ENCODE data around the gene BCAM.
A peak's percentile ranks its signal among the peaks of the same experiment; 100 is the strongest.
"Not testable (repeated sequence)": the region's sequence is repeated elsewhere in the genome, so short reads cannot be mapped to it uniquely, and the experiment has no call there.

The BCAM gene

DNA sequence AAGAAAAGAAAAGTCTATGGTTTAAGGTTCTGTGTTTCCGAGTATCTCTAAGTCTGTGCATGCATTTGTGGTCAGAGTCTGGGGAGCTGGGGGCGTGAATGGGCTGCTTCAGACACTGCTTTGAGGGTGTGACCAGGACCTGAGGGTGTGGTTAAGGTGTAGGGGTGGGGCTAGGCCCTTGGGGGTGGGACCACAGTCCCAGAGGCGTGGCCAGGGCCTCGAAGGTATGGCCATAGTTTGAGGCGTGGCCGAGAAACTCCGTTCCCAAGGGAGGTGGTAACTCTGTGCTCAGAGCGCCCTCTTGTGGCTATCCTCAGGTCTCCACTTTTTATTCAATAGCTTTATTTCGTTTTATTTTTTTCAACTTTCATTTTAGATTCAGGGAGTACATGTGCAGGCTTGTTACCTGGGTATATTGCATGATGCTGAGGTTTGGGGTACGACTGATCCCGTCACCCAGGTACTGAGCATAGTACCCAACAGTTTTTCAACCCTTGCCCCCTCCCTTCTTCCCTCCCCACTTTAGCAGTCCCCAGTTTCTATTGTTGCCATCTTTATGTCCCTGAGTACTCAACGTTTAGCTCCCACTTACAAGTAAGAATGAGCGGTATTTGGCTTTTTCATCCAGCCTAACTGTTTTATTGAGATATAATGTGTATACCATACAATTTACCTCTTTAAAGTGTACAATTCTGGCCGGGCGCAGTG lies 38.2 kb upstream of the BCAM start (continued):
- TF ChIP-seq ZNF239 (tag by site-specific recombination; IDR thresholded peaks at IDR 0.05) (no peak), GLI2 (tag by site-specific recombination; IDR thresholded peaks at IDR 0.05; ENCODE audit: borderline replicate concordance, low read depth) (no peak), ZNF664 (tag by site-specific recombination; IDR thresholded peaks at IDR 0.05) (peak; percentile 87), SP2 (tag by site-specific recombination; IDR thresholded peaks at IDR 0.05) (peak; percentile 37), ZNF792 (tag by site-specific recombination; IDR thresholded peaks at IDR 0.05) (no peak), GLIS1 (tag by site-specific recombination; IDR thresholded peaks at IDR 0.05) (no peak), ZNF610 (tag by site-specific recombination; IDR thresholded peaks at IDR 0.05; ENCODE audit: borderline replicate concordance) (no peak), KLF1 (tag by site-specific recombination; IDR thresholded peaks at IDR 0.05) (peak; percentile 91)
- TF ChIP-seq, protein P1, sequence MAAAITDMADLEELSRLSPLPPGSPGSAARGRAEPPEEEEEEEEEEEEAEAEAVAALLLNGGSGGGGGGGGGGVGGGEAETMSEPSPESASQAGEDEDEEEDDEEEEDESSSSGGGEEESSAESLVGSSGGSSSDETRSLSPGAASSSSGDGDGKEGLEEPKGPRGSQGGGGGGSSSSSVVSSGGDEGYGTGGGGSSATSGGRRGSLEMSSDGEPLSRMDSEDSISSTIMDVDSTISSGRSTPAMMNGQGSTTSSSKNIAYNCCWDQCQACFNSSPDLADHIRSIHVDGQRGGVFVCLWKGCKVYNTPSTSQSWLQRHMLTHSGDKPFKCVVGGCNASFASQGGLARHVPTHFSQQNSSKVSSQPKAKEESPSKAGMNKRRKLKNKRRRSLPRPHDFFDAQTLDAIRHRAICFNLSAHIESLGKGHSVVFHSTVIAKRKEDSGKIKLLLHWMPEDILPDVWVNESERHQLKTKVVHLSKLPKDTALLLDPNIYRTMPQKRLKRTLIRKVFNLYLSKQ (tag by site-specific recombination; IDR thresholded peaks at IDR 0.05; ENCODE audit: borderline replicate concordance), result no peak

DNA sequence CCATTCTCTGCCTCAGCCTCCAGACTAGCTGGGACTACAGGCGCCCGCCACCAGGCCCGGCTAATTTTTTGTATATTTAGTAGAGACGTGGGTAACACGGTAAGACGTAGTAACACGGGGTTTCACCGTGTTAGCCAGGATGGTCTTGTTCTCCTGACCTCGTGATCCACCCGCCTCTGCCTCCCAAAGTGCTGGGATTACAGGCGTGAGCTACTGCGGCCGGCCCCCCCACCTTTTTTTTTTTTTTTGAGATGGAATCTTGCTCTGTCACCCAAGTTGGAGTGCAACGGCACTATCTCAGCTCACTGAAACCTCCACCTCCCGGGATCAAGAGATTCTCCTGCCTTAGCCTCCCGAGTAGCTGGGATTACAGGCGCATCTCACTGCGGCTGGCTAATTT lies 36.8 kb upstream of the BCAM start:
- not testable (repeated sequence) for H3K4me1 ChIP-seq (ENCODE audit: control insufficient read depth, insufficient read depth, low read length); H3K4me3 ChIP-seq (ENCODE audit: low read depth, low read length); H3K27ac ChIP-seq (ENCODE audit: extremely low read depth, low read depth, low read length); H3K36me3 ChIP-seq (ENCODE audit: control insufficient read depth in 2 of 2, insufficient read depth in 1 of 2, low read length in 2 of 2); H3K9me3 ChIP-seq (ENCODE audit: control insufficient read depth, insufficient read depth, low read depth, low read length)
- ChIA-PET POLR2A (interaction anchor here (0.6 to 3.2 kb wide), 2 partner anchors 30 to 48 kb away, joined by 4 to 34 read pairs; no protein-coding TSS in a partner anchor), CTCF (interaction anchor here (0.6 to 11.4 kb wide), 24 partner anchors 8 to 204 kb away, joined by 3 to 453 read pairs (median 6); partner anchors contain the start of gene NECTIN2)

DNA sequence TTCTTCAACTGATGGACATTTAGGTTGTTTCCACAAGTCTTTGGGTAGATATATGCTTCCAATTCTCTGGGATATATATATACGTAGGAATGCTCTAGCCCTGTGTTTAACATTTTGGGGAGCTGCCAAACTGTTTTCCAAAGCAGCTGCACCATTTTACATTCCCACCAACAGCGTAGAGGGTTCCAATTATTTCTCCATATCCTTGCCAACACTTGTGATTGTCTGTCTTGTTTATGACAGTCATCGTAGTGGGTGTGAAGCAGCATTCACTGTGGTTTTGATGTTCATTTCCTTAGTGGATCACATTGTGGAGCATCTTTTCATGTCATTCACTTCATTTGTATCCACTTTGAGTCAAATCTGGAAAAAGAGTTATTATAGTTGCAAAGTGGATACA lies 35.9 kb upstream of the BCAM start:
- H3K9me3 ChIP-seq (ENCODE audit: control insufficient read depth, insufficient read depth, low read depth, low read length), result no peaks in the 10 kb centered on the region; the same call in 1 of the 2 replicates
- no peak overlapping the region for H3K27ac ChIP-seq (ENCODE audit: extremely low read depth, low read depth, low read length)
- TF ChIP-seq GLIS1 (tag by site-specific recombination; IDR thresholded peaks at IDR 0.05) (no peak), ZNF571 (tag by site-specific recombination; IDR thresholded peaks at IDR 0.05) (no peak), KLF8 (tag by site-specific recombination; IDR thresholded peaks at IDR 0.05) (no peak), ZNF175 (tag by site-specific recombination; IDR thresholded peaks at IDR 0.05) (no peak), ZNF660 (tag by site-specific recombination; IDR thresholded peaks at IDR 0.05) (peak; percentile 86)
- TF ChIP-seq, protein P1 (tag by site-specific recombination; IDR thresholded peaks at IDR 0.05; ENCODE audit: borderline replicate concordance), result no peak
- no peaks in the 10 kb centered on the region for H3K36me3 ChIP-seq (ENCODE audit: control insufficient read depth in 2 of 2, insufficient read depth in 1 of 2, low read length in 2 of 2)
- ChIA-PET POLR2A (interaction anchor here (0.5 kb wide), 1 partner anchor 11 kb away, joined by 4 read pairs; no protein-coding TSS in a partner anchor), CTCF (interaction anchor here (0.6 to 11.4 kb wide), 14 partner anchors 11 to 202 kb away, joined by 3 to 453 read pairs (median 6); no protein-coding TSS in a partner anchor)
- 0 out of 2 replicates have a peak, but pooled peaks cover 4% of the 10 kb centered on the region for H3K4me1 ChIP-seq (ENCODE audit: control insufficient read depth, insufficient read depth, low read length)
- no peak overlapping the region for H3K4me3 ChIP-seq (ENCODE audit: low read depth, low read length)

DNA sequence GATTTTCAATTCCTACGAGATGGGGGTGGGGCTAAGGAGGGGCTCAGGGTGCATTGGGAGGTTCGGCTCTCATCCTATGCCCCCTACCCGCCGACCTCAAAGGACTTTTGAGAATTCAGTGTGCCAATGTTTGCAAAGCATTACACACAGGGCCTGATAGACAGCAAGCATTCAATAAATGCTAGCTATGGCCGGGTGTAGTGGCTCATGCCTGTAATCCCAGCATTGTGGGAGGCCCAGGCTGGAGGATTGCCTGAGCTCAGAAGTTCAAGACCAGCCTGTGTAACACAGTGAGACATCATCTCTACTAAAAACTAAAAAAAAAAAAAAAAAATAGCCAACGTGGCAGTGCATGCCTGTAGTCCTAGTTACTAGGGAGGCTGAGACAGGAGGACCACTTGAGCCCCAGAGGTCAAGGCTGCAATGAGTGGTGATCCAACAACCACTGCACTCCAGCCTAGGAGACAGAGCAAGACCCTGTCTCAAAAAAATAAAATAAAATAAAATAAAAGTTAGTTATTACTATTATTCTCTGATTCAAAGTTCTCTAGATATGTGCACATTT lies 33.1 kb upstream of the BCAM start:
- no peaks in the 10 kb centered on the region for H3K9me3 ChIP-seq (ENCODE audit: control insufficient read depth, insufficient read depth, low read depth, low read length)
- ChIA-PET CTCF (interaction anchor here (0.6 to 3.0 kb wide), 4 partner anchors 8 to 1646 kb away, joined by 3 to 28 read pairs (median 6); no protein-coding TSS in a partner anchor), POLR2A (interaction anchor here (0.7 kb wide), 1 partner anchor 68 kb away, joined by 3 read pairs; no protein-coding TSS in a partner anchor)
- no peak overlapping the region for H3K27ac ChIP-seq (ENCODE audit: extremely low read depth, low read depth, low read length)
- no peaks in the 10 kb centered on the region for H3K36me3 ChIP-seq (ENCODE audit: control insufficient read depth in 2 of 2, insufficient read depth in 1 of 2, low read length in 2 of 2)
- TF ChIP-seq ZNF202 (tag by site-specific recombination; IDR thresholded peaks at IDR 0.05; ENCODE audit: borderline replicate concordance) (no peak), ZNF514 (tag by site-specific recombination; IDR thresholded peaks at IDR 0.05) (no peak)
- TF ChIP-seq, protein P2, sequence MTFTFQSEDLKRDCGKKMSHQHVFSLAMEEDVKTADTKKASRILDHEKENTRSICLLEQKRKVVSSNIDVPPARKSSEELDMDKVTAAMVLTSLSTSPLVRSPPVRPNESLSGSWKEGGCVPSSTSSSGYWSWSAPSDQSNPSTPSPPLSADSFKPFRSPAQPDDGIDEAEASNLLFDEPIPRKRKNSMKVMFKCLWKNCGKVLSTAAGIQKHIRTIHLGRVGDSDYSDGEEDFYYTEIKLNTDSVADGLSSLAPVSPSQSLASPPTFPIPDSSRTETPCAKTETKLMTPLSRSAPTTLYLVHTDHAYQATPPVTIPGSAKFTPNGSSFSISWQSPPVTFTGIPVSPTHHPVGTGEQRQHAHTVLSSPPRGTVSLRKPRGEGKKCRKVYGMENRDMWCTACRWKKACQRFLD (tag by site-specific recombination; IDR thresholded peaks at IDR 0.05), result no peak
- H3K4me1 ChIP-seq (ENCODE audit: control insufficient read depth, insufficient read depth, low read length), result 0 out of 2 replicates have a peak, but pooled peaks cover 4% of the 10 kb centered on the region
- H3K4me3 ChIP-seq (ENCODE audit: low read depth, low read length), result no peak overlapping the region

Measured in HEK293 (cell line).